CD4-positive, alpha-beta T cell (primary cell): ENCODE measurements around the gene SEMA5A. TPM values are rescaled to one million over a fixed set of nuclear protein-coding genes. Genes with fewer than 3 reads are reported as not detected.

Source experiments
- ATAC-seq: fragments of 200-7000 bp; cut with Tn5 transposase; one replicate; pipeline ENCODE4 v1.10.0; 2022; ENCODE audit warnings: mild to moderate bottlenecking; ENCODE audit not compliant: poor library complexity
- CTCF ChIA-PET: fragments of 350-600 bp; sonication (Branson Sonifier 250); formaldehyde crosslinking; loops from one replicate; lab custom pipeline; 2021; ENCODE audit warnings: antibody characterized with exemption, inconsistent platforms; lab: Charles Lee
- POLR2A ChIA-PET: fragments of 350-600 bp; sonication (Branson Sonifier 250); formaldehyde crosslinking; loops from one replicate; lab custom pipeline; 2021; ENCODE audit warnings: antibody characterized with exemption, inconsistent platforms; lab: Charles Lee
- DNase-seq, 14 experiments: peaks; one replicate each; pipeline ENCODE4 v3.0.0-alpha.2; 2013 to 2020; ENCODE audit warnings: mixed read lengths in 2 of 14
- H3K27ac ChIP-seq, 2 donors: one replicate each; pipeline versions ENCODE4 v1.5.1 to v1.7.0; 2013; ENCODE audit warnings: low read length in 2 of 2, low read depth in 1 of 2, mild to moderate bottlenecking in 1 of 2
- H3K27me3 ChIP-seq, 2 experiments: 1 replicate in 1 of 2; 2 replicates in 1 of 2; pipeline versions ENCODE4 v1.6.1 to v1.7.0; 2013; ENCODE audit warnings: low read length in 2 of 2, control low read depth in 1 of 2, mild to moderate bottlenecking in 1 of 2, moderate library complexity in 1 of 2; ENCODE audit not compliant: insufficient read depth in 2 of 2, control insufficient read depth in 1 of 2
- H3K36me3 ChIP-seq: one replicate; pipeline ENCODE4 v1.6.1; 2013; ENCODE audit warnings: low read length, control low read depth; ENCODE audit not compliant: insufficient read depth
- H3K4me1 ChIP-seq: one replicate; pipeline ENCODE4 v1.6.1; 2013; ENCODE audit warnings: low read length, control low read depth; ENCODE audit not compliant: insufficient read depth
- H3K4me3 ChIP-seq: one replicate; pipeline ENCODE4 v1.5.1; 2013; ENCODE audit warnings: mild to moderate bottlenecking, low read length, moderate library complexity
- H3K9me3 ChIP-seq, 2 experiments: 1 replicate in 1 of 2; 2 replicates in 1 of 2; pipeline versions ENCODE4 v1.6.1 to v1.7.0; 2013; ENCODE audit warnings: low read length in 2 of 2, mild to moderate bottlenecking in 2 of 2, control low read depth in 1 of 2, moderate library complexity in 1 of 2; ENCODE audit not compliant: control insufficient read depth in 1 of 2, insufficient read depth in 1 of 2
- H3K27ac Mint-ChIP-seq: one replicate; pipeline ENCODE4 v1.8.0; 2020; ENCODE audit warnings: mixed read lengths
- H3K27me3 Mint-ChIP-seq: one replicate; pipeline ENCODE4 v1.8.0; 2021; ENCODE audit warnings: mixed read lengths
- H3K36me3 Mint-ChIP-seq: one replicate; pipeline ENCODE4 v1.8.0; 2021; ENCODE audit warnings: low read depth, mixed read lengths
- H3K4me1 Mint-ChIP-seq: one replicate; pipeline ENCODE4 v1.8.0; 2021; ENCODE audit warnings: low read depth, mixed read lengths
- H3K4me3 Mint-ChIP-seq: one replicate; pipeline ENCODE4 v1.8.0; 2020; ENCODE audit warnings: mild to moderate bottlenecking, mixed read lengths
- H3K9me3 Mint-ChIP-seq: one replicate; pipeline ENCODE4 v1.8.0; 2020; ENCODE audit warnings: mixed read lengths
- CTCF ChIP-seq: fragments of 200-600 bp; IDR thresholded peaks from one replicate; pipeline ENCODE4 v1.8.0; 2022; ENCODE audit warnings: antibody characterized with exemption, mild to moderate bottlenecking
- intact Hi-C, 2 experiments: fragments of 100-400 bp; cut with DNase I in 1 of 2; cut with micrococcal nuclease in 1 of 2; formaldehyde crosslinking; loops; one replicate each; pipeline versions ENCODE4 v1.15.1 to v1.9.0; 2023 to 2025; cut with DNase I, micrococcal nuclease
- total RNA-seq, 174 experiments: library from RNA in 2 of 174; stranded (reverse) in 2 of 174; gene quantifications; one replicate each; pipeline ENCODE4 v1.2.3 and lab custom pipeline; 2021 to 2026

SEMA5A gene
- total RNA-seq, 2 experiments from 2014 or later = 2.0 to 2.9 TPM

- ChIA-PET CTCF (no interaction called here), POLR2A (no interaction called here)
- no peaks in the 10 kb centered on the region for H3K27me3 ChIP-seq
- no peak for TF ChIP-seq CTCF
- intact Hi-C loops = no loop called here
- no peaks in the 10 kb centered on the region for H3K27me3 Mint-ChIP-seq
- peaks cover 0 to 3% of the 10 kb centered on the region in 2 experiments for H3K9me3 ChIP-seq
- no peak overlapping the region for H3K27ac Mint-ChIP-seq
- no peak overlapping the region for H3K27ac ChIP-seq
- no peak overlapping the region for H3K4me3 Mint-ChIP-seq
- H3K4me1 Mint-ChIP-seq = no peaks in the 10 kb centered on the region
- no peaks in the 10 kb centered on the region for H3K36me3 Mint-ChIP-seq
- H3K4me3 ChIP-seq = no peak overlapping the region
- no peaks in the 10 kb centered on the region for H3K9me3 Mint-ChIP-seq
- ATAC-seq (no peak), DNase-seq (no peak)
- no peaks in the 10 kb centered on the region for H3K36me3 ChIP-seq
- no peaks in the 10 kb centered on the region for H3K4me1 ChIP-seq
Measured at GRCh38 chr5:9239071-9239470, 306.8 kb downstream of the SEMA5A start.

DNA sequence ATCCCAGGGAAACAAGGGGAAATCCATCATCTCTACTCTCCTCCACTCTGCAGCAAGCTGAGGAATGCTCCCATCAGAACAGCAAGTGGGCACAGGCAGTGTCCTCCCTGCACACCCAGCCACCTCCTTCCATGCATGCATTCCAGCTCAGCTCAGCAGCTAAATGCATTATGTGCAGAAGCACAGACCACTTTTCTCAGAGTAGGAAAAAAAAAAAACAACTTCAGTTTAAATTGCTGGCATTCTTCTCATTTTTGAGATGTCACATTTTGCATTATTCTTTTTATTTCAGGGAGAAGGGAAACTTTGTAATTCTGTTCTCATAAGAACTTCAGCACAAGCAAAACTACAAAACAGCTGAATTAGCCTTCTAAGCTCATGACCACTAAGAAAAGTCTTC is 312.2 kb downstream of the SEMA5A start:
- no peaks in the 10 kb centered on the region for H3K36me3 ChIP-seq
- H3K27me3 ChIP-seq = no peaks in the 10 kb centered on the region
- DNase-seq (no peak), ATAC-seq (no peak)
- no peak overlapping the region for H3K4me3 Mint-ChIP-seq
- no peaks in the 10 kb centered on the region for H3K4me1 ChIP-seq
- H3K4me1 Mint-ChIP-seq = no peaks in the 10 kb centered on the region
- H3K4me3 ChIP-seq = no peak overlapping the region
- CTCF ChIA-PET = no interaction called here
- no peaks in the 10 kb centered on the region for H3K36me3 Mint-ChIP-seq
- H3K9me3 ChIP-seq = peaks cover 0 to 3% of the 10 kb centered on the region in 2 experiments
- no peak for TF ChIP-seq CTCF
- no peak overlapping the region for H3K27ac Mint-ChIP-seq
- intact Hi-C loops = no loop called here
- POLR2A ChIA-PET = no interaction called here
- peaks cover 2% of the 10 kb centered on the region for H3K9me3 Mint-ChIP-seq
- no peak overlapping the region for H3K27ac ChIP-seq
- H3K27me3 Mint-ChIP-seq = no peaks in the 10 kb centered on the region

DNA sequence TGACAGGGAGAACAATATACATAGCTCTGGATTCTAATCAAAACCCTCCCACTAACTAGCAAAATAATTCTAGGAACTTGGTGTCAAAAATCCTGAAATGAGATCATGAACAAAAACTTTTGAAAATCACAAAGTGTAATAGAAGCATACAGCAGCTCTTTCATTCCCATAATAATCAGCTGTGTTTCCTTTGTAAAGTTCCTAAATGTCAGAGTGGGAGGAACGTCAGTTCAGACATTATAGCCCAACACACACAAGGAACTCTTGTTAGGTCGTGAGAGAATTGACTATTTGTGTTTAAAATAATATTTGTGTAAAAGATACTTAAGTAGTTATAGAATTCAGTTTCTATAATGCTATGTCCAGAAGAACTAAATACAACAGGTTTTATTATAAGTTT is 312.8 kb downstream of the SEMA5A start:
- Mint-ChIP-seq H3K36me3 (no peaks in the 10 kb centered on the region), H3K9me3 (peaks cover 4% of the 10 kb centered on the region), H3K4me1 (no peaks in the 10 kb centered on the region), H3K27ac (no peak overlapping the region), H3K4me3 (no peak overlapping the region), H3K27me3 (no peaks in the 10 kb centered on the region)
- H3K27me3 ChIP-seq = no peaks in the 10 kb centered on the region
- DNase-seq (no peak), ATAC-seq (no peak)
- intact Hi-C loops = no loop called here
- no peak overlapping the region for H3K27ac ChIP-seq
- no peak for TF ChIP-seq CTCF
- no peak overlapping the region for H3K4me3 ChIP-seq
- POLR2A ChIA-PET = no interaction called here
- CTCF ChIA-PET = no interaction called here
- H3K4me1 ChIP-seq = no peaks in the 10 kb centered on the region
- H3K36me3 ChIP-seq = no peaks in the 10 kb centered on the region
- H3K9me3 ChIP-seq = peaks cover 0 to 3% of the 10 kb centered on the region in 2 experiments
